GM23338 (cell line): Measurements from ENCODE around the gene RECQL. TPM values are rescaled to one million over a fixed set of nuclear protein-coding genes. Genes with fewer than 3 reads are reported as not detected.

Experiments
- ATAC-seq: fragments of 200-7000 bp; cut with Tn5 transposase; 3 replicates; pipeline ENCODE4 v1.9.1; 2020
- DNase-seq: peaks from one replicate; pipeline ENCODE4 v3.0.0-alpha.2; 2015; ENCODE audit warnings: low spot score
- H2AFZ ChIP-seq: fragments of 200-600 bp; sonication (generic); 2 replicates; pipeline ENCODE4 v1.8.0; 2016; ENCODE audit warnings: antibody characterized with exemption, mild to moderate bottlenecking, moderate library complexity
- H3F3A ChIP-seq: fragments of 200-600 bp; sonication (generic); replicated peaks from 2 replicates; pipeline ENCODE4 v1.8.0; 2017; ENCODE audit warnings: antibody characterized with exemption, mixed run types, low read depth
- H3K27ac ChIP-seq: fragments of 200-600 bp; sonication (generic); 2 replicates; pipeline ENCODE4 v1.6.1; 2016; ENCODE audit warnings: low read depth
- H3K27me3 ChIP-seq: fragments of 200-600 bp; sonication (generic); 2 replicates; pipeline ENCODE4 v1.8.0; 2016; ENCODE audit warnings: mild to moderate bottlenecking, mixed run types, moderate library complexity; ENCODE audit not compliant: insufficient read depth
- H3K36me3 ChIP-seq: fragments of 200-600 bp; sonication (generic); 2 replicates; pipeline ENCODE4 v1.8.0; 2016; ENCODE audit warnings: mild to moderate bottlenecking; ENCODE audit not compliant: insufficient read depth
- H3K4me1 ChIP-seq: fragments of 200-600 bp; sonication (generic); 2 replicates; pipeline ENCODE4 v1.8.0; 2016; ENCODE audit warnings: mild to moderate bottlenecking, moderate library complexity; ENCODE audit not compliant: insufficient read depth
- H3K4me2 ChIP-seq: fragments of 200-600 bp; sonication (generic); 2 replicates; pipeline ENCODE4 v1.7.1; 2017; ENCODE audit warnings: mixed run types
- H3K4me3 ChIP-seq: fragments of 200-600 bp; sonication (generic); 2 replicates; pipeline ENCODE4 v1.6.1; 2016; ENCODE audit warnings: mixed run types
- H3K79me2 ChIP-seq: fragments of 200-600 bp; sonication (generic); replicated peaks from 2 replicates; pipeline ENCODE4 v1.8.0; 2017; ENCODE audit warnings: mild to moderate bottlenecking; ENCODE audit not compliant: insufficient read depth
- H3K9me2 ChIP-seq: fragments of 200-600 bp; sonication (generic); 2 replicates; pipeline ENCODE4 v1.8.0; 2017; ENCODE audit not compliant: insufficient read depth
- H4K20me1 ChIP-seq: fragments of 200-600 bp; sonication (generic); replicated peaks from 2 replicates; pipeline ENCODE4 v1.8.0; 2017; ENCODE audit warnings: mild to moderate bottlenecking; ENCODE audit not compliant: insufficient read depth
- H3K27ac Mint-ChIP-seq: 2 replicates; pipeline ENCODE4 v1.8.0; 2020; ENCODE audit warnings: inconsistent platforms, mild to moderate bottlenecking, moderate library complexity, mixed read lengths
- H3K27me3 Mint-ChIP-seq: 3 replicates; pipeline ENCODE4 v1.8.0; 2022; ENCODE audit warnings: low read depth, mild to moderate bottlenecking, moderate library complexity, mixed read lengths, inconsistent platforms; ENCODE audit not compliant: insufficient read depth, poor library complexity
- H3K36me3 Mint-ChIP-seq: 3 replicates; pipeline ENCODE4 v1.8.0; 2021; ENCODE audit warnings: low read depth, mild to moderate bottlenecking, inconsistent platforms, moderate library complexity, mixed read lengths
- H3K4me1 Mint-ChIP-seq: 3 replicates; pipeline ENCODE4 v1.8.0; 2020; ENCODE audit warnings: mild to moderate bottlenecking, inconsistent platforms, mixed read lengths
- H3K4me3 Mint-ChIP-seq: 3 replicates; pipeline ENCODE4 v1.8.0; 2021; ENCODE audit warnings: moderate library complexity, mild to moderate bottlenecking, inconsistent platforms, mixed read lengths
- H3K9me3 Mint-ChIP-seq: 3 replicates; pipeline ENCODE4 v1.8.0; 2020; ENCODE audit warnings: moderate library complexity, mild to moderate bottlenecking, inconsistent platforms, mixed read lengths
- CREB1 ChIP-seq: fragments of 250-450 bp; sonication (Bioruptor Pico); IDR thresholded peaks from 2 replicates; pipeline ENCODE4 v1.5.0; 2020; ENCODE audit warnings: low read depth, mild to moderate bottlenecking, moderate library complexity
- ETS1 ChIP-seq: IDR thresholded peaks from 2 replicates; pipeline ENCODE4 v1.6.1; 2016; ENCODE audit warnings: antibody characterized with exemption
- EZH2 ChIP-seq: fragments of 200-600 bp; sonication (generic); IDR thresholded peaks from one replicate; pipeline ENCODE4 v1.8.0; 2017; ENCODE audit warnings: antibody characterized with exemption, mild to moderate bottlenecking, low read depth; ENCODE audit not compliant: unreplicated experiment
- EZH2phosphoT487 ChIP-seq: fragments of 200-600 bp; sonication (generic); IDR thresholded peaks from one replicate; pipeline ENCODE4 v1.8.1; 2018; ENCODE audit warnings: antibody characterized with exemption; ENCODE audit not compliant: unreplicated experiment
- JUNB ChIP-seq: IDR thresholded peaks from one replicate; pipeline ENCODE4 v1.6.1; 2016; ENCODE audit warnings: antibody characterized with exemption; ENCODE audit not compliant: unreplicated experiment
- NANOG ChIP-seq: IDR thresholded peaks from 2 replicates; pipeline ENCODE4 v1.6.1; 2016; ENCODE audit warnings: antibody characterized with exemption, borderline replicate concordance
- POLR2AphosphoS5 ChIP-seq: IDR thresholded peaks from 2 replicates; pipeline ENCODE4 v1.6.1; 2016; ENCODE audit warnings: antibody characterized with exemption, low read depth
- REST ChIP-seq: IDR thresholded peaks from one replicate; pipeline ENCODE4 v1.6.1; 2018; ENCODE audit warnings: antibody characterized with exemption; ENCODE audit not compliant: unreplicated experiment
- STAT1 ChIP-seq: IDR thresholded peaks from one replicate; pipeline ENCODE4 v1.6.1; 2016; ENCODE audit warnings: antibody characterized with exemption; ENCODE audit not compliant: unreplicated experiment
- ZNF114 ChIP-seq: fragments of 250-450 bp; sonication (Bioruptor Pico); IDR thresholded peaks from 2 replicates; pipeline ENCODE4 v1.5.0; 2020; ENCODE audit warnings: mild to moderate bottlenecking, moderate library complexity
- ZNF331 ChIP-seq: fragments of 250-450 bp; sonication (Bioruptor Pico); IDR thresholded peaks from 2 replicates; pipeline ENCODE4 v1.5.0; 2020; ENCODE audit warnings: low read depth, mild to moderate bottlenecking, moderate library complexity
- ZNF462 ChIP-seq: fragments of 250-450 bp; sonication (Bioruptor Pico); IDR thresholded peaks from 2 replicates; pipeline ENCODE4 v1.5.0; 2020; ENCODE audit warnings: mild to moderate bottlenecking, moderate library complexity
- polyA plus RNA-seq: library from polyadenylated mRNA; unstranded; fragments of >200 nt; fragmentation: Nextera tagmentation; extraction: Ambion mirVana; gene quantifications from 2 replicates; pipeline ENCODE4 v1.2.1, GENCODE V29; 2016
- total RNA-seq: library from RNA; depleted of rRNA; stranded (reverse); fragments of >200 nt; shearing (Covaris generic); gene quantifications from 2 replicates; pipeline ENCODE4 v1.2.3, GENCODE V29; 2014
- TF ChIP-seq, protein P1 (sequence below), 2 experiments: fragments of 200-600 bp in 1 of 2; sonication (generic) in 1 of 2; conservative IDR thresholded peaks; 2 replicates each; pipeline versions ENCODE4 v1.5.1 to v1.6.1; 2016 to 2017; ENCODE audit warnings: antibody characterized with exemption in 2 of 2, low read depth in 2 of 2, mild to moderate bottlenecking in 2 of 2, moderate library complexity in 1 of 2

The RECQL gene
- total and polyA plus RNA-seq, 2 experiments from 2014 or later: 17.4 to 47.2 TPM

DNA sequence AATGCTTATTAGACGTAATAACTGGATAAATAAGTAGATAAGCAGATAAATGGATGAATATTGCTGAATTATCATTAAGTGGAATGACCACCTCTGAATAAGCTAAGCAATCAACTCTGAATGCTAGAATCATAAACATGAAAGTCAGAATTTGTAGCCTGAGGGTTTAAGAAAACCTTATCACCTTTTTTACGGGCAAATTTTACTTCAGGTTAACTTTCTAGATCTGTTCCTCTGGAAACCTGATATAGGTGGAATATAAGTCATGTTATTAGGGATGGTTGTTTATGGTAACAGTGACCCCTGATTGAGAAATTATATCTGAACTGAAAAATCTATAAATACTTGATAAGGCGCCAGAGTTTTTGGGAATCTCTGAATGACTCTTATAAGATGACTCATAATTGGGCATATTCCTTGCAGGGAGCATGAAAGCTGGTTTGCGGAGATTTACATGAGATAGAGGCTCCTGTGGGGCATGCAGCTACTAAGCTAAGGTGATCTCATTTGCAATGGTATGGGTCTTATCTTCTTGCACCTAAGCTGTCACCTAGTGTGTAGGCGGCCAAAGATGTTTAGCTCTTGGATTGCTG lies 36.7 kb upstream of the RECQL start:
- H3K9me2 ChIP-seq: no peaks in the 10 kb centered on the region
- H3K27me3 ChIP-seq: no peaks in the 10 kb centered on the region
- H3K36me3 ChIP-seq: no peaks in the 10 kb centered on the region
- Mint-ChIP-seq H3K9me3 (no peaks in the 10 kb centered on the region), H3K4me3 (no peak overlapping the region), H3K27me3 (no peaks in the 10 kb centered on the region), H3K36me3 (no peaks in the 10 kb centered on the region), H3K27ac (no peak overlapping the region), H3K4me1 (no peaks in the 10 kb centered on the region; the same call in 2 of the 3 replicates)
- no peaks in the 10 kb centered on the region for H3F3A ChIP-seq
- H4K20me1 ChIP-seq: no peaks in the 10 kb centered on the region
- no peak overlapping the region for H3K27ac ChIP-seq
- H3K79me2 ChIP-seq: no peaks in the 10 kb centered on the region
- H2AFZ ChIP-seq: no peak overlapping the region
- TF ChIP-seq EZH2phosphoT487 (no peak), POLR2AphosphoS5 (no peak), CREB1 (no peak), ZNF114 (CRISPR knock-in tag) (no peak), ZNF331 (CRISPR knock-in tag) (no peak), ETS1 (no peak), STAT1 (no peak), NANOG (no peak), ZNF462 (no peak), EZH2 (no peak), REST (no peak), JUNB (no peak)
- TF ChIP-seq, protein P1, sequence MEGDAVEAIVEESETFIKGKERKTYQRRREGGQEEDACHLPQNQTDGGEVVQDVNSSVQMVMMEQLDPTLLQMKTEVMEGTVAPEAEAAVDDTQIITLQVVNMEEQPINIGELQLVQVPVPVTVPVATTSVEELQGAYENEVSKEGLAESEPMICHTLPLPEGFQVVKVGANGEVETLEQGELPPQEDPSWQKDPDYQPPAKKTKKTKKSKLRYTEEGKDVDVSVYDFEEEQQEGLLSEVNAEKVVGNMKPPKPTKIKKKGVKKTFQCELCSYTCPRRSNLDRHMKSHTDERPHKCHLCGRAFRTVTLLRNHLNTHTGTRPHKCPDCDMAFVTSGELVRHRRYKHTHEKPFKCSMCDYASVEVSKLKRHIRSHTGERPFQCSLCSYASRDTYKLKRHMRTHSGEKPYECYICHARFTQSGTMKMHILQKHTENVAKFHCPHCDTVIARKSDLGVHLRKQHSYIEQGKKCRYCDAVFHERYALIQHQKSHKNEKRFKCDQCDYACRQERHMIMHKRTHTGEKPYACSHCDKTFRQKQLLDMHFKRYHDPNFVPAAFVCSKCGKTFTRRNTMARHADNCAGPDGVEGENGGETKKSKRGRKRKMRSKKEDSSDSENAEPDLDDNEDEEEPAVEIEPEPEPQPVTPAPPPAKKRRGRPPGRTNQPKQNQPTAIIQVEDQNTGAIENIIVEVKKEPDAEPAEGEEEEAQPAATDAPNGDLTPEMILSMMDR (conservative IDR thresholded peaks at IDR 0.05; ENCODE audit: low read depth in 2 of 2): no peak
- no peak for ATAC-seq
- no peak overlapping the region for H3K4me3 ChIP-seq
- H3K4me2 ChIP-seq: no peak overlapping the region
- no peak for DNase-seq
- no peaks in the 10 kb centered on the region for H3K4me1 ChIP-seq
